ENCODE data around the gene SLC39A6. TPM values are rescaled to one million over a fixed set of nuclear protein-coding genes. Genes with fewer than 3 reads are reported as not detected.
A peak's percentile ranks its signal among the peaks of the same experiment; 100 is the strongest.
"Not testable (repeated sequence)": the region's sequence is repeated elsewhere in the genome, so short reads cannot be mapped to it uniquely, and the experiment has no call there.

Gene SLC39A6, protein sequence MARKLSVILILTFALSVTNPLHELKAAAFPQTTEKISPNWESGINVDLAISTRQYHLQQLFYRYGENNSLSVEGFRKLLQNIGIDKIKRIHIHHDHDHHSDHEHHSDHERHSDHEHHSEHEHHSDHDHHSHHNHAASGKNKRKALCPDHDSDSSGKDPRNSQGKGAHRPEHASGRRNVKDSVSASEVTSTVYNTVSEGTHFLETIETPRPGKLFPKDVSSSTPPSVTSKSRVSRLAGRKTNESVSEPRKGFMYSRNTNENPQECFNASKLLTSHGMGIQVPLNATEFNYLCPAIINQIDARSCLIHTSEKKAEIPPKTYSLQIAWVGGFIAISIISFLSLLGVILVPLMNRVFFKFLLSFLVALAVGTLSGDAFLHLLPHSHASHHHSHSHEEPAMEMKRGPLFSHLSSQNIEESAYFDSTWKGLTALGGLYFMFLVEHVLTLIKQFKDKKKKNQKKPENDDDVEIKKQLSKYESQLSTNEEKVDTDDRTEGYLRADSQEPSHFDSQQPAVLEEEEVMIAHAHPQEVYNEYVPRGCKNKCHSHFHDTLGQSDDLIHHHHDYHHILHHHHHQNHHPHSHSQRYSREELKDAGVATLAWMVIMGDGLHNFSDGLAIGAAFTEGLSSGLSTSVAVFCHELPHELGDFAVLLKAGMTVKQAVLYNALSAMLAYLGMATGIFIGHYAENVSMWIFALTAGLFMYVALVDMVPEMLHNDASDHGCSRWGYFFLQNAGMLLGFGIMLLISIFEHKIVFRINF
- total RNA-seq, result 11.4 TPM
- long read RNA-seq, transcript SLC39A6-204 (10 exons, 3,003 nt), result minor isoform, 12 of 49 reads
- long read RNA-seq, transcript SLC39A6-201 (10 exons, 3,543 nt), result major isoform, 33 of 49 reads
- long read RNA-seq, partial matches to known transcripts, result 4 of 49 reads
- long read RNA-seq, other reads (novel, unspliced or antisense), result 0 of 49 reads

DNA sequence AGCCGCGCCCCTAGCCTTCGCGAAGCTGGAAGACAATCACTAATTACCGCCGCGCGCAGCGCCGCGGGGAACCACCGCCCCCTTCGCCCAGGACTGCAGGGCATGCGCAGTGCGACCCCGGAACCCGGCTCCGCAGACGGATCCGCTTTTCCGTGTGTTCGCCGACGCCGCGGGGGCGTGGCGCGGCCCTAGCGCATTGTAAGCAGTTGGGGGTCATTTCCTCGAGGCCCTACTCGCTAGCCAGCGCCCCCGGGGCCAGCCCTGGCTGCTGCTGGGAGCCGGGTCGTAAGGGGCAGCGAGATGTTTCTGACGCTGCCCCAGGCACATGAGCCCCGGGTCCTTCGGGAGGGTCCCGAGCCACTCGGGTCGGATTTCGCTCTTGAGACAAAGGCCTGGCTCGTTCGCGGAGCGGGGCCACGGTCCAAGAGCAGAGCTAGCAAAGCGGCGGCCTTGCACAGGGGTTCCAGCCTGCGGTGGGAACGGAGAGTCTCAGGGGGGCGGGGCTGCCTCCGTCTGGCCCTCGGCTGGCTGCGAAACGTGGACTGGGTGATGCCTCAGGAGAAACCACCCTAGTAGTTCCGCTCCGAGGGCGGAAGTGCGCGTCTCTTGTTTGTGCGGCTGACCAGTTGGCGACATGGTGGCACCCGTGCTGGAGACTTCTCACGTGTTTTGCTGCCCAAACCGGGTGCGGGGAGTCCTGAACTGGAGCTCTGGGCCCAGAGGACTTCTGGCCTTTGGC lies at the start of gene SLC39A6, which contains the start of gene ELP2:
TSS of gene SLC39A6 (minus strand) at position 41 of the 739 bp plus-strand sequence. CDS start 2,333 bp downstream, outside the sequence.
TSS of gene ELP2 (plus strand) at position 600 of the 739 bp plus-strand sequence. CDS start at position 635, 35 bp downstream.
- peak; percentile 99 for ATAC-seq (ENCODE audit: poor library complexity)
- peak; percentile 98 for DNase-seq
- intact Hi-C loops (cut with DNase I), result no loop called here

DNA sequence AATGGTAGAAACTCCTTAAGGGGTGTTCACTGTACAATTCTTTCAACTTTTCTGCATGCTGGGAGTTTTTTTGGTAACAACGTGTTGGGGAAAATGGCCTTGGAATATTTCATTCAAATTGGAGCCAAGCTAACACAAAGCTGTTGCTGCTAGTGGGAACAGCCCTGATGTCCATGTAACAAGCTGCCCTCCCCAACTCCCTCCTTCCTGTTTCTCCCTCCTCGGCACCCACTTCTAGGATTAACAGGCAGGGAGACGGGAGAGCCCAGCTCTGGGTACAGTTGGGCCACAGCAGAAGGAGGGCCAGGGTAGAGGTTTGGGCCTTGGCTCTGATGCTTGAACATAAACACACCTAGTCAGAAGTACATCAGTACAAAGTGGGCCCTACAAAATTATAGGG lies 48.8 kb upstream of the SLC39A6 start:
- DNase-seq (no peak), ATAC-seq (ENCODE audit: poor library complexity) (no peak)
- intact Hi-C loops (cut with DNase I), result no loop called here

DNA sequence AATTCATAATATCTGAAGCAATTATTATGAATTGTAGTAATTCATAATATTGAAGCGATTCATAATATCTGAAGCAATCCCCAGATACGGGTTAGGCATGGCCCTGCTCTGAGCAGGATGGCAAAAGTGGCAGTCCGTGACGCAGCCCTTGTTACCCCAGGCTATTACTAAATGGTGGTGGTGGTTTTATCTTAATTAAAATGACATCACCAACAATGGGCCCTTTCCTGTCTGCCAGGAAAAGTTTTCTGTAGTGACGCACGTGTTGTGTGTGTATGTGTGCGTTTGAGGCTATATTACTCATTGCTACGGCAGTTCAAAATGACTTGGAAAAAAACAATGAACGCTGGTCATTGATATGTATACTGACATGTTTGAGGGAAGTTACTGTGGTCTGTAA lies 47.6 kb upstream of the SLC39A6 start:
- ATAC-seq (ENCODE audit: poor library complexity) (no peak), DNase-seq (no peak)
- intact Hi-C loops (cut with DNase I), result no loop called here

DNA sequence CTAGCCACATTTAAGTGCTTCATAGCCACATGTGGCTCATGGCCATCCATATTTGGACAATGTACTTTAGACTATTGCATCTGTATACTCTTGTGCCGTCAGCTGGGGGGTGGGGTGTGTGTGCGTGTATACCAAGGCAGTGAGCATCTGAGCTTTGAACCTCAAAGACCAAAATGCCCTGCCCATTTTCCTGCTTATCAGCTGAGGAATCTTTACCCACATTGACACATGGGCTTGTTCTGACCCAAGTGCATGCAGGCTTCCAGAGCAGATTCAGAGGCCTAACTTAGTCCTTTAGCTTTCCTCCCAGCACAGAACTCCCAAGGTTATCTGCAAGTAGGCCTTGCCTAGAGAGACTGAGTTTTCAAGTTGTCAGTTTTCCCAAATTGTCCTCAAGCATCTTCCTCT lies 47.0 kb upstream of the SLC39A6 start:
- intact Hi-C loops (cut with DNase I), result no loop called here
- no peak for DNase-seq
- ATAC-seq (ENCODE audit: poor library complexity), result no peak

DNA sequence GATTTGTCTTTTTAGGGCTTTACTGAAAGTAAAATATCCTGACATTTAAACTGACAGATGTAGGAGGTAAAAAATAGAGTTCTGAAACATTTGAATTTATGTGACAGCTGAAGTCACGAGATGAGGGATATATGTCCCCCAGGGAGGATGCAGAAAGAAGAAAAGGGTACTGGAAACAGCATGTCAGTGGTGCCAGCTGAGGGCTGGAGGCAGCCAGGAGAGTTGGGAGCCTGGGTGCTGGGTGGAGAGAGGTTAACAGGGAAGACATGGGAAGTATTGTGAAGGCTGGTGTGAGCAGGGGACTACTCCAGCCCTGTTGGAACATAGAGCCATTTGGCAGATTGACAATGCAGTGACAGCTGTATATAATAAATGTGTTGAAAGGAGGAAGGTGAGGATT lies 46.3 kb upstream of the SLC39A6 start:
- ATAC-seq (ENCODE audit: poor library complexity) (no peak), DNase-seq (no peak)
- intact Hi-C loops (cut with DNase I), result no loop called here

DNA sequence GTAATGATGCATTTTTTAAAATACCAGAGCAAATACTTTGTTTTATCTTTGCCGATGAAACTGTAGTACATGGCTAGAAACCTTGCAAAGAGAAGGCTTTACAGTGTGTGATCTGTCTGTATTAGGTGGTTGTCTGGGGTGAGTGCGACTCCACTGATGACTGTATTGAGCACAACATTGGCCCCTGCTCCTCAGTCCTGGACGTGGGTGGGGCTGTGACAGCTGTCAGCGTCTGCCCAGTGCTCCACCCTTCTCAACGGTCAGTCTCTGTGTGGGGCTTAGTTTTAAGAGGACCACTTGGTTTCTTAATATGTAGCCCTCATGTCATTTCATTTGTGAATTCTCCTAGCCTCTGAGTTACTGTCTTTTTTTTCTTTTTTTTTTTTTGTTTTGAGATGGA lies 40.8 kb upstream of the SLC39A6 start:
- DNase-seq (no peak), ATAC-seq (ENCODE audit: poor library complexity) (no peak)
- intact Hi-C loops (cut with DNase I), result loop anchor here (10.0 kb wide), 1 partner anchor 85 kb away; no protein-coding TSS in a partner anchor

DNA sequence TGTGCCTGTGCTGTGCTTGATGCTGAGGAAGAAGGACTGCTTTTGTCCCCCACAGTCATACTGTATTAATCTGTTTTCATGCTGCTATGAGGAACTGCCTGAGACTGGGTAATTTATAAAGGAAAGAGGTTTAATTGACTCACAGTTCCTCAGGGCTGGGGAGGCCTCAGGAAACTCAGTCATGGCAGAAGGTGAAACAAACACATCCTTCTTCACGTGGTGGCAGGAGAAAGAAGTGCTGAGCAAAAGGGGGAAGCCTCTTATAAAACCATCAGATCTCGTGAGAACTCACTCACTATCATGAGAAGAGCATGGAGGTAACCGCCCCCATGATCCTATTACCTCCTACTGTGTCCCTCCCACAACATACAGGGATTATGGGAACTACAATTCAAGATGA lies 39.2 kb upstream of the SLC39A6 start:
- not testable (repeated sequence) for DNase-seq; ATAC-seq (ENCODE audit: poor library complexity)
- intact Hi-C loops (cut with DNase I), result loop anchor here (10.0 kb wide), 1 partner anchor 87 kb away; no protein-coding TSS in a partner anchor

DNA sequence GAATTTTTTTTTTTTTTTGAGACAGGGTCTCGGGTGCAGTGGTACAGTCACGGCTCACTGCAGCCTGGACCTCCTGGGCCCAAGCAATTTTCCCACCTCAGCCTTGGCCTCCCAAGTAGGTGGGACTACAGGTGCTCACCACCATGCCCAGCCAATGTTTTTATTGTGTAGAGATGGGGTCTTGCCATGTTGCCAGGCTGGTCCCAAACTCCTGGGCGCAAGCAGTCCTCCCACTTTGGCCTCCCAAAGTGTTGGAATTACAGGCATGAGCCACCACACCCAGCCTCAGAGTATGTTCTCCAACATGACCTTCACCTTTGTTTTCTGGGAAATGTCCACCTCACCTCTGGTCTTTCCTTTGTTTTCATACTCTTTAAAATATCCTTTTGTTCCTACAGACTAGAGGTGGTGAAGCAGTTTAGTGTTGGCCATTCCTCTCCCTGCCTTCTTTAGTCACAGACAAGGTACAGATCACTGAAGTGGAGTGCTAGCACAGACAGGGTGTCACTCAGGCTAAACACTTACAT lies 38.6 kb upstream of the SLC39A6 start:
- intact Hi-C loops (cut with DNase I), result loop anchor here (10.0 kb wide), 1 partner anchor 87 kb away; no protein-coding TSS in a partner anchor
- DNase-seq, result no peak
- ATAC-seq (ENCODE audit: poor library complexity), result no peak

DNA sequence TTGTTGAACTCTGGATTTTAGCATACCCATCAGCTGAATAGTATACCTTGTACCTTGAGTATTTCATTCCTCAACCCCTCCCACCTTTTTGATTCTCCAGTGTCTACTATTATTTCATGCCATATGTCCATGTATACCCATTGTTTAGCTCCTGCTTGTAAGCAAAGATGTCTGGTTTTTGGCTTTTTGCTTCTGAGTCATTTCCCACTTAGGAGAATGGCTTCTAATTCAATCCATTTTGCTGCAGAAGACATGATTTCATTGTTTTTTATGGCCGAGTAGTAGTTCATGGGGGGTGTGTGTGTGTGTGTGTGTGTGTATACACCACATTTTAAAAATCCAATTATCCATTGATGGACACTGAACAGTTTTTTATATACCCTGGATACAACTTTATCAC lies 33.8 kb upstream of the SLC39A6 start:
- DNase-seq (no peak), ATAC-seq (ENCODE audit: poor library complexity) (no peak)
- intact Hi-C loops (cut with DNase I), result loop anchor here (10.0 kb wide), 1 partner anchor 92 kb away; no protein-coding TSS in a partner anchor

DNA sequence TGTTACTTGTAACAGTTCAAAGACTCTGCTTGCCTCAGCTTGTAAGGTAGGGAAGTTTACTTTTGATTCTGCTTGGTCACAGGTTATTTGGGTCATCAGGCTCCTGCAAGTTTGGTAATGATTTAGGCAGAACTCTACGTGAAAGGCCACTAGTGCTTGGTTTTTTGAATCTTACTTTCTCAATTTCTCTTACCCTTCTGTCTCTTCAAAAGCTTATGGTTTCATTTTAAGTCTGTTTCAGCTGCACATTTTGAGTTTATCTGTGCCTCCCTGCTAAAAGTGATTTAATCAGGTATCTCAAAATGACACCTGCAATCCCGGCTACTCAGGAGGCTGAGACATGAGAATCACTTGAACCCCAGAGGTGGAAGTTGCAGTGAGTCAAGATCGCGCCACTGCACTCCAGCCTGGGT lies 31.8 kb upstream of the SLC39A6 start:
- DNase-seq, result no peak
- intact Hi-C loops (cut with DNase I), result loop anchor here (10.0 kb wide), 1 partner anchor 94 kb away; no protein-coding TSS in a partner anchor

DNA sequence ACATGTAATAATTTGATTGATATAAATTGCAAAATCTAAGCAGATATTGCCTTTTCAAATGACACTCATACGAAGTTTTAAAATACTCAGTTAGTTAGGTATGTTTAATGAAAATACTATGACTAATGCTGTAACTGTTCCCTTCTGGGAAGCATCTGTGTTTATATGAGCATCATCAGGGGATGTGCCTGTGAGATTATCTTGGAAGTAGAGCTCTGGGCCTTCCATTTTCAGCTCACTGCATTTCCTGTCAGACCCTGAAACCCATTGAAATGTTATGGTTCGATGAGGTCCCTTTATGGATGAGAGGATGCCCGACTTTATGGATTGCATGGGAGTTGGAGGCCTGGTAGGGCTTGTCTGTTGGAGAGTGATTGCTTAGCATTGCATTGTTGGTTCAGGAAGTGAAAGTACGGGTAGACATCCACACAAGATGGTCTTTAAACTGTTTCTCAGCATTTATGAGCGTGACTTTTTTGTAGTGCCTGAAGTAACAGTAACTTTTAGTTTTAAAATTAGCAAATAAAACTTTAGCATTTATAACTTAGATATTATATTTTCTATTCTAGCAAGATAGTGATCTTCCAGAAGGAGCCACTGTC lies 29.2 kb upstream of the SLC39A6 start:
- DNase-seq (no peak), ATAC-seq (ENCODE audit: poor library complexity) (no peak)
- intact Hi-C loops (cut with DNase I), result no loop called here

More for the DNA sequence above, 31.8 kb upstream of the SLC39A6 start:
- no peak for ATAC-seq (ENCODE audit: poor library complexity)

DNA sequence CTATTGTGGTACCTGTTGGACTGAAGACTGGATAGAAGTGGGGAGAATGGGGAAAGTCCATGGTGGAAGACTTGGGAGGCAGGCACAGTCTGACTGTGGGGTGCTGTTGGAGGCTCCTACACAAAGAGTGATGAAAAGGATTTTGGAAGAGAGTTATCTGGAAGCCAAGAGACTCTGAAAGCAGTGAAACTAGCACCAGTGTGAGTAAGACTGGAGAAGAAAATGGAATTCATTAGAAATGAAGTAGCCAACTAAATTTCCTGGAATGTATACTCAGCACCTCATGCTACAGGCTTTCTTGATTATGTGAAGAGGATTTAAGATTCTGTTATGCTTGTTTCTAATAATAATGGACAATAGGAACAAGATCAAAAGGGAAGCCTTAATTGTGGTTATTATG lies 28.3 kb upstream of the SLC39A6 start:
- no peak for DNase-seq
- intact Hi-C loops (cut with DNase I), result no loop called here
- no peak for ATAC-seq (ENCODE audit: poor library complexity)

DNA sequence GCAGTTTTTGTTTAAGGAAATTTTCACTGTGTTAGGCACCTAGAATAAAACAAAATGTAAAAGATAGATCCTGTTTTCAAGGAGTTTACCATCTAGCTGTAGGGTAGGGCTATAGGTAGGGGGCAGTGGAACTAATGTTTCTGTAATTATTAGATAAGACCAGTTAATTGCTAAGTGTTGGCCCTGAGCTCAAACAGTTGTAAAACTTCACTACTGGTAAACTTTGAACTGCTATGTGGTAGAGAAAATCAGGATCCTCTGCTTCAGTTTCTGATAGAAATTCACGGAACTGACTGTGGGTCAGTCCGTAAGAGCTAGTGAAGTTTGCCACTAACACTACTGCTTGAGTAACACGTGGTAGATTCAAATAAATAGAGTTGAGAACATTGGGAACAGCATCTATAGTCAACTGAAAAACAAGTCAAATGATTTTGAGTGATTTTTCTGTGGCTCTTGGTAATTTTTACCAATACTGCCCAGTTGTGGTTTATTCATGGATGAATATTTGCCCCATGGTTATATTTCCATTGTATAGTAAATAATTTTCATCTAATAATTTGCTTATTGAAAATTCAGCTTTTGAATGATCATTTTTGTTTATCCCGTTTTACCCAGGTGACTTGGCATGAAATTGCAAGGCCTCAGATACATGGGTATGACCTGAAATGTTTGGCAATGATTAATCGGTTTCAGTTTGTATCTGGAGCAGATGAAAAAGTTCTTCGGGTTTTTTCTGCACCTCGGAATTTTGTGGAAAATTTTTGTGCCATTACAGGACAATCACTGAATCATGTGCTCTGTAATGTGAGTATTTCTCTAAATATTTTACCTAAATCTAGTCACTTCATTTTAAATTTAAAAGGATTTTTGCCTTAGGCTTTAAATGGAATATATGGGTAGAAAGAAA lies 27.0 kb upstream of the SLC39A6 start:
- DNase-seq, result no peak
- intact Hi-C loops (cut with DNase I), result no loop called here
- ATAC-seq (ENCODE audit: poor library complexity), result no peak

DNA sequence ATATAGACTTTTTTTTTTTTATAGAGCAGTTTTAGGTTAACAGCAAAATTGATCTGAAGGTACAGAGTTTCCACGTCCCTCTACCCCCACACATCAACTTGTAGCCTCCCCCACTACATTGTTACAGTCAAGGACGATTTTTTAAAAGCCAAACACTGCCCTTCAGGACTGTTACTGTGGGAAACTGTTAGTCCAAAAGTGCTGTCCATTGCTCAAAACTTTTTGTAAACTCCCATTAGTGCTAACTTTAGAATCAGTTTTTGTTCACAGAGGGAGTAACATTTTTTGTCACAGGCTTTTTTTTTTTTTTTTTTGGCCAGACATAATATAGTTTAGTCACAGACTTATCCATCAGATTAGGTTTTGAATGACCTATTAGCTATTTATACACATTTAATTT lies 24.6 kb upstream of the SLC39A6 start:
- intact Hi-C loops (cut with DNase I), result no loop called here
- DNase-seq, result no peak
- ATAC-seq (ENCODE audit: poor library complexity), result no peak

DNA sequence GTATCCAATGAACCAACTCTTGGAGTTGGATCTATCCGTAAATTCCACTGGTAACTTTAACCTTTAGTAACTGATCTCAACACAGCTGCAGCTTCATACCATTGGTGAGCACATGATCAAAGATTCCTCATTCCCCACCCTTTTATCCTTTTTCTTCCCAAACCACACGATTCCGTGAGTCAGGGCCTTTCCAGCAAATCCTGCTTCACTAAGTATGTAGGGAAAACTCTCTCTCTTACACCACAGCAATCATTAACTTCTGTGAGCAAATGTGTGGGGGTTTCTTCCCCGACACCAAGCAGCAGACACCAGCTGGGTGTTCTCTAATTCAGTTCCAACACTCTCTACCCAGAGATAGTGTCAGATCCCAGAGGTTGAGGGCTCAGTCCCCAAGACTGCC lies 24.1 kb upstream of the SLC39A6 start:
- ATAC-seq (ENCODE audit: poor library complexity) (no peak), DNase-seq (no peak)
- intact Hi-C loops (cut with DNase I), result no loop called here

DNA sequence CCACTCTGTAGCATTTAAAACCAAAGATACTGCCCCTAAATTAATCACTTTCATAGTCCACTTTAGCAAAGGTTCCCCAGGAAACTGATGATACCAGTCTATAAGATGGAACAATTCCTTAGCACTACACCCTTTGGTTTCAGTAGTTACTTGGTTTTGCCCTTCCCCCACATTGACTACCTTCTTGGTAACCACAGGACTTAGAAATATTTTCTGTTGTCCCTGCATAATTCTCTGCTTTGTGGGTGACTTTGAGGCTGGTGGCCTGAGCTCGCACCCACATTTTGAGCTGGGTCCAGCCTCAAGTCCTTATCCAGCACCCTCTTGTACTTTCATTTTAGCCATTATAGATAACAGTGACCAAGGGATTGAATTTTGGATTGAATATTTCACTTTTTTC lies 23.6 kb upstream of the SLC39A6 start:
- intact Hi-C loops (cut with DNase I), result no loop called here
- no peak for ATAC-seq (ENCODE audit: poor library complexity)
- no peak for DNase-seq

Data from Right ventricle myocardium superior (tissue), 1 donor.